Left ventricle myocardium inferior (tissue), 1 donor: ENCODE measurements around the gene TGFBR1. TPM values are rescaled to one million over a fixed set of nuclear protein-coding genes. Genes with fewer than 3 reads are reported as not detected.

ENCODE experiments used
- DNase-seq: peaks from one replicate; pipeline ENCODE4 v3.0.0-alpha.2; 2020
- H3K27ac ChIP-seq: fragments of 200-600 bp; replicated peaks from 2 replicates; pipeline ENCODE4 v1.8.0; 2021
- H3K27me3 ChIP-seq: fragments of 200-600 bp; 2 replicates; pipeline ENCODE4 v1.8.0; 2021; ENCODE audit warnings: low read depth
- H3K36me3 ChIP-seq: fragments of 200-600 bp; 2 replicates; pipeline ENCODE4 v1.8.0; 2021
- H3K4me1 ChIP-seq: fragments of 200-600 bp; 2 replicates; pipeline ENCODE4 v1.8.0; 2021
- H3K4me3 ChIP-seq: fragments of 200-600 bp; 2 replicates; pipeline ENCODE4 v1.8.0; 2021; ENCODE audit warnings: mild to moderate bottlenecking, moderate library complexity
- H3K9me3 ChIP-seq: fragments of 200-600 bp; replicated peaks from 2 replicates; pipeline ENCODE4 v1.8.0; 2021
- CTCF ChIP-seq: fragments of 200-600 bp; IDR thresholded peaks from 2 replicates; pipeline ENCODE4 v1.8.0; 2021; ENCODE audit warnings: antibody characterized with exemption, mild to moderate bottlenecking, borderline replicate concordance
- intact Hi-C: fragments of 100-400 bp; cut with micrococcal nuclease; formaldehyde crosslinking; loops from one replicate; pipeline ENCODE4 v1.11.0; 2022
- total RNA-seq: library from RNA; stranded (reverse); fragmentation: NEBNext Ultra II Directional; extraction: Animal tissue kit (Norgen Biotek cat#: 25700); gene quantifications from one replicate; pipeline ENCODE4 v1.2.1, GENCODE V29; 2021
- donor health status: DM: no; HTN: yes; CAD: no; lungs with severe emphysema.

The TGFBR1 gene
- total RNA-seq, 1 donor from 2014 or later: 12.3 TPM

DNA sequence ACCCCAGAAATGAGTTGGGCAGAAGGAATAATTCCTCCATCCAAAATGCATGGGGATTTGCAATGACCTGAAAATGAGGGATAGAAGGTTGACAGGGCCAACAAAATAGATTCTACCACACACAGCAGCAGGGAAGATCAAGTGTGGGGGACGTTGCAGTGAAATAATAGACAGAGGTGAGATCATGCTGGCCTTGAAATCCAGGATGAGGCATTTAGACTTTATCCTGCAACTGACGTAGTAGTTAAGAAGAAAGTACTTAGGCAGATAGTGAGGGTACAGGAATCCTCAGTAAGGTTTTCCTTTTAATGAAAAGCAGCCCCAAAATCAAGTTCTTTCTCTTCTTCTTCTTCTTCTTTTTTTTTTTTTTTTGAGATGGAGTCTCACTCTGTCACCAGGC is 31.6 kb upstream of the TGFBR1 start:
- Histone ChIP-seq H3K4me3 (no peak overlapping the region), H3K9me3 (no peaks in the 10 kb centered on the region), H3K27ac (peak overlapping the region; percentile 10), H3K27me3 (no peaks in the 10 kb centered on the region), H3K4me1 (peaks cover 69% of the 10 kb centered on the region), H3K36me3 (peaks cover 7% of the 10 kb centered on the region)
- no peak for TF ChIP-seq CTCF
- no peak for DNase-seq
- intact Hi-C loops: no loop called here

GRCh38 chr9:99073985-99074901 is 30.7 kb upstream of the TGFBR1 start:
- no peak for TF ChIP-seq CTCF
- Histone ChIP-seq H3K4me3 (no peak overlapping the region), H3K4me1 (peaks cover 63% of the 10 kb centered on the region), H3K36me3 (no peaks in the 10 kb centered on the region), H3K27me3 (no peaks in the 10 kb centered on the region), H3K9me3 (no peaks in the 10 kb centered on the region), H3K27ac (no peak overlapping the region)
- DNase-seq: no peak
- intact Hi-C loops: no loop called here

- TF ChIP-seq CTCF: no peak
- Histone ChIP-seq H3K4me3 (no peak overlapping the region), H3K4me1 (peaks cover 58% of the 10 kb centered on the region), H3K27me3 (no peaks in the 10 kb centered on the region), H3K9me3 (no peaks in the 10 kb centered on the region), H3K27ac (no peak overlapping the region), H3K36me3 (no peaks in the 10 kb centered on the region)
- DNase-seq: no peak
- intact Hi-C loops: no loop called here
Observed at GRCh38 chr9:99074902-99075245, 30.0 kb upstream of the TGFBR1 start.

- no peak for TF ChIP-seq CTCF
- H3K36me3 ChIP-seq: no peaks in the 10 kb centered on the region
- intact Hi-C loops: no loop called here
- no peaks in the 10 kb centered on the region for H3K27me3 ChIP-seq
- H3K9me3 ChIP-seq: no peaks in the 10 kb centered on the region
- DNase-seq: no peak
- H3K4me1 ChIP-seq: peaks cover 53% of the 10 kb centered on the region
- H3K4me3 ChIP-seq: no peak overlapping the region
- H3K27ac ChIP-seq: no peak overlapping the region
Observed at GRCh38 chr9:99075246-99075912, 29.5 kb upstream of the TGFBR1 start.

GRCh38 chr9:99076030-99076429 is 28.9 kb upstream of the TGFBR1 start:
- no peaks in the 10 kb centered on the region for H3K27me3 ChIP-seq
- intact Hi-C loops: no loop called here
- peak overlapping the region; percentile 31 for H3K27ac ChIP-seq
- no peaks in the 10 kb centered on the region for H3K36me3 ChIP-seq
- peaks cover 46% of the 10 kb centered on the region for H3K4me1 ChIP-seq
- DNase-seq: no peak
- no peak overlapping the region for H3K4me3 ChIP-seq
- no peak for TF ChIP-seq CTCF
- H3K9me3 ChIP-seq: no peaks in the 10 kb centered on the region
